GM12875 (cell line): Measurements from ENCODE around the gene PRPF19.

ENCODE experiments used
- H3K4me3 ChIP-seq: one replicate; pipeline ENCODE4 v1.5.1; 2011; ENCODE audit warnings: low read depth, low read length, control low read depth
- CTCF ChIP-seq: IDR thresholded peaks from 2 replicates; pipeline ENCODE4 v1.5.1; 2011; ENCODE audit warnings: low read depth, mild to moderate bottlenecking, control low read depth, inconsistent platforms, low read length, moderate library complexity, borderline replicate concordance; ENCODE audit not compliant: insufficient read depth

Gene PRPF19

GRCh38 chr11:60906132-60906972 lies at the start of gene PRPF19:
TSS of gene PRPF19 (minus strand) at chr11:60906585. CDS start at chr11:60906382, 203 bp downstream.
- H3K4me3 ChIP-seq: peak within 1 kb of the TSS; percentile 90
- no peak for TF ChIP-seq CTCF

GRCh38 chr11:60955571-60955970 lies 49.2 kb upstream of the PRPF19 start:
- no peak overlapping the region for H3K4me3 ChIP-seq
- TF ChIP-seq CTCF: no peak

- H3K4me3 ChIP-seq: no peak overlapping the region
- TF ChIP-seq CTCF: no peak
Measured at GRCh38 chr11:60954421-60954820, 48.0 kb upstream of the PRPF19 start.

GRCh38 chr11:60953781-60954180 lies 47.4 kb upstream of the PRPF19 start:
- no peak overlapping the region for H3K4me3 ChIP-seq
- TF ChIP-seq CTCF: no peak

GRCh38 chr11:60952742-60953170 lies 46.4 kb upstream of the PRPF19 start:
- peak overlapping the region; percentile 95 for H3K4me3 ChIP-seq
- TF ChIP-seq CTCF: no peak

GRCh38 chr11:60951904-60952741 lies 45.7 kb upstream of the PRPF19 start, which contains the start of gene SLC15A3:
TSS of gene SLC15A3 (minus strand) at chr11:60952176. CDS start at chr11:60951551, 625 bp downstream.
- peak within 1 kb of the TSS; percentile 95 for H3K4me3 ChIP-seq

More at GRCh38 chr11:60951904-60952741, 45.7 kb upstream of the PRPF19 start, which contains the start of gene SLC15A3:
- TF ChIP-seq CTCF: no peak
